GM19023 (cell line): ENCODE results near the gene PRSS8.

Experiments
- ATAC-seq: cut with Tn5 transposase; IDR thresholded peaks from one replicate; pipeline ENCODE4 v1.9.1; 2021; ENCODE audit warnings: mild to moderate bottlenecking, moderate library complexity; ENCODE audit not compliant: unreplicated experiment

The PRSS8 gene

DNA sequence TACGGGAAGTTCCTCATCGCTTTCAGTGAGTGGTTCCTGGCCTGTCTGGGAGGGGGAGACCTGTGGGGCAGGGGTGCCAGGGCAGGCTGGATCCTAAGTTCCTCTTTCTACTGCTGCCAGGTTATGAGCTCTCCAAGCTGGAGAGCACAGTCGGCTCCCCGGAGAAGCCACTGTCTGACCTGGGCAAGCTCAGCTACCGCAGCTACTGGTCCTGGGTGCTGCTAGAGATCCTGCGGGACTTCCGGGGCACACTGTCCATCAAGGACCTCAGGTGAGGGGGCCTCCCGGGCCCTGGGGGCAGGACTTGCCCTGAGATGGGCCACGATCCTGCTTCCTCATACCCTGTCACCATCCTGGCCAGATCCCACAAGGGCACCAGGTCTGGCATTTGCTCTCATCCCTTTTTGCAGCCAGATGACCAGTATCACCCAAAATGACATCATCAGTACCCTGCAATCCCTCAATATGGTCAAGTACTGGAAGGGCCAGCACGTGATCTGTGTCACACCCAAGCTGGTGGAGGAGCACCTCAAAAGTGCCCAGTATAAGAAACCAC is 5.1 kb downstream of the PRSS8 start:
- ATAC-seq = no peak

DNA sequence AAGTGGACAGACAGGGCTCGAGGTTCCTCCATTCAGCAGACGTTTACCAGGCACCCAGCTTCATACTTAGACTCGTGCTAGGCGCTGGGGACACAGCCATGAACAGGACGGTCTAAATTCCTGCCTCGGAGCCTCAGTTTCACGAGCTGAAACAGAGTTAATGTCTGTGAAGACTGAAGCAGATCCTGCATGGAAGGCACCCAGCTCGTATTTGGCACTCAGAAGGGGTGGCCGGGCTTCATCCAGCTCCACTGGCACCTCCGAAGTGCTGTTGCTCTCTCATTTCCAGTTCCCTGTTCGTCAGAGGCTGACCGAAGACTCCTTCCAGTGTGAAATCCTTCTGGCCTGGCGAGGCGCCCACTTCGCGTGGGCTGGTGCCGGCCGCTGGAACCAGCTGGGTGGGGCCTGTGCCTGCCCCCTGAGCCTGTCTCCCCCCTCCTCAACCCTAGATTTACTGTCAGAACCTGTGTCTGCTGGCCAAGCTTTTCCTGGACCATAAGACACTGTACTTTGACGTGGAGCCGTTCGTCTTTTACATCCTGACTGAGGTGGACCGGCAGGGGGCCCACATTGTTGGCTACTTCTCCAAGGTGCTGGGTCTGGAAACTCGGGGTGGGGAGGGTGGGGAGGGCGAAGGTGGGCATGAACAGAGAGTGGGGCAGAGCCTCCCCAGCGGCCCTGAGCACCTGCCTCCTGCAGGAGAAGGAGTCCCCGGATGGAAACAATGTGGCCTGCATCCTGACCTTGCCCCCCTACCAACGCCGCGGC is 5.8 kb downstream of the PRSS8 start:
- no peak for ATAC-seq

DNA sequence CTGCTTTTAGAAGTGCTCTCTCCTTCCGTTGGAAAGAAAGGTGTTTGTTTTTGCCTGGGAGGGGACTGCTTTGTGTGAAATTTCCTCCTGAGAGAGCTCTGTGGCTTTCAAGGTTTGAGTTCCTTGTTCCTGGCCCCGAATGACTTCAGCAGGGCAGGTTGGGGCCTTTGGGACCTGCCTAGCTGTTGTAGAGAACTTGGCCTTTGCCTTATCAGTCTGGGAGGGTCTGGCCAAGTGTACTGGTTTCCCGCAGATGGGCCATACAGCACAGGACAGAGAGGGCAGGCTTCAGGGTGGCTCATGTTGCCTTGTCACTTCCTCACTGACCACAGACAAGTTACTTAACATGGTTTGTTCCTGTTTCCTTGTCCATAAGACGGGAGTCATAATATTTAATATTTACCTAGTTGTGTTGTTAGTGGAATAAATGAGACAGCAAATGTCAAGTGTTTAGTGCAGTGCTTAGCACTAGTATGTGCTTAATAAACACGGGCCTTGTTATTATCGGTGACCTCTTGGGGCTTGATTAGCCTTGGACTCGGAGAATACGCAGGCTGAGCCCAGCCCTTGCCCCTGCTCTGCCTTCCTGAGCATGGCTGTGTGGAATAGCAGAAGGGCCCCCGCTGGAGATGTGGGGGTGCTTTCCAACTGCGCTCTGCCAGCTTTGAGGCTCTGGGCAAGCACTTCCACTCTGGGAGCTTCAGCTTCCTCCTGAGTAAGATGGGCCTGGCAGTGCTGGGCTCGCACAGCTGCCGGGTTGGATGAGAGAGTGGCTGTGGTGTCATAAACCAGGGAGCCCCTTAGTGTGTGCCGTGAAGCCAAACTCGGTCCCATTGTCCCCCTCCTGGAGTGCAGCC is 6.6 kb downstream of the PRSS8 start:
- no peak for ATAC-seq

DNA sequence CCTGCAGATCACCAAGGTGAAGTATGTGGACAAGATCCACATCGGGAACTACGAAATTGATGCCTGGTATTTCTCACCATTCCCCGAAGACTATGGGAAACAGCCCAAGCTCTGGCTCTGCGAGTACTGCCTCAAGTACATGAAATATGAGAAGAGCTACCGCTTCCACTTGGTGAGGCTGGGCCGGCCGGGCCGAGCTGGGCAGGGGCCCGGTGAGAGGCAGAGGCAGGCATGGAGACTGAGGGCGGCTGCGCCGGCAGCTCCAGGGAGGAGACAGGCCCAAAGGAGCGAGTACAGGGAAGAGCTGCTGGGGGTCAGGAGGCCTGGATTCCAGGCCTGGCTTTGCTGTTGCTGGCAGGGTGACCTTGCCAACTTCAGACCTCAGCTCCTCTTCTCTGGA is 8.3 kb downstream of the PRSS8 start:
- ATAC-seq = no peak

DNA sequence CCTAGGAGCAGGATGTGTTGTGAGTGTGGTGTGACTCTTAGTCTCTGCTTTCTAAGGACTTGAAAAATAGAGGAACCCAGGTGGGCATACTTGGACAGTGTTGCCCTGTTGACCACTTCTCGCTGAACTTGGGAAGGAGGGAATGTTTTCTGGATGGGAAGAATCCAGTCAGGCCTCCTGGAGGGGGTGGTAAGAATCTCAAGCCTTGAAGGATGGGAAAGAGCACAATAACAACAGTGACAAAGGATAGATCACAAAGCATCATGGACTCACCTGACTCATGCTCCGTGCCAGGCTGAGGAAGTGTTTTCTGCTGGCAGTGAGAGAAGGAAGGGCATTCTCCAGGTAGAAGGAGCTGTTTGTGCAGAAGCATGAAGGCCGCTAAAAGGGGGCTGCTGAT is 9.7 kb downstream of the PRSS8 start:
- ATAC-seq = no peak

DNA sequence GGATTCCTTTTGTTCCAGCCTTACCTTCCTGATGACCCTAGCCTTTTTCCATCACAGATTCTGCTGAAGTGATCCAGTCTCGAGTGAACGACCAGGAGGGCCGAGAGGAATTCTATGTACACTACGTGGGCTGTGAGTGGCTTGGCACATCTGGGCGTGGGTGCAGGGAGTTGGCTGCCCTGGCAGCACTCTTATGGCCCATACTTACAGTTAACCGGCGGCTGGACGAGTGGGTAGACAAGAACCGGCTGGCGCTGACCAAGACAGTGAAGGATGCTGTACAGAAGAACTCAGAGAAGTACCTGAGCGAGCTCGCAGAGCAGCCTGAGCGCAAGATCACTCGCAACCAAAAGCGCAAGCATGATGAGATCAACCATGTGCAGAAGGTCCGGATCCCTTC is 15.4 kb downstream of the PRSS8 start:
- ATAC-seq = no peak

DNA sequence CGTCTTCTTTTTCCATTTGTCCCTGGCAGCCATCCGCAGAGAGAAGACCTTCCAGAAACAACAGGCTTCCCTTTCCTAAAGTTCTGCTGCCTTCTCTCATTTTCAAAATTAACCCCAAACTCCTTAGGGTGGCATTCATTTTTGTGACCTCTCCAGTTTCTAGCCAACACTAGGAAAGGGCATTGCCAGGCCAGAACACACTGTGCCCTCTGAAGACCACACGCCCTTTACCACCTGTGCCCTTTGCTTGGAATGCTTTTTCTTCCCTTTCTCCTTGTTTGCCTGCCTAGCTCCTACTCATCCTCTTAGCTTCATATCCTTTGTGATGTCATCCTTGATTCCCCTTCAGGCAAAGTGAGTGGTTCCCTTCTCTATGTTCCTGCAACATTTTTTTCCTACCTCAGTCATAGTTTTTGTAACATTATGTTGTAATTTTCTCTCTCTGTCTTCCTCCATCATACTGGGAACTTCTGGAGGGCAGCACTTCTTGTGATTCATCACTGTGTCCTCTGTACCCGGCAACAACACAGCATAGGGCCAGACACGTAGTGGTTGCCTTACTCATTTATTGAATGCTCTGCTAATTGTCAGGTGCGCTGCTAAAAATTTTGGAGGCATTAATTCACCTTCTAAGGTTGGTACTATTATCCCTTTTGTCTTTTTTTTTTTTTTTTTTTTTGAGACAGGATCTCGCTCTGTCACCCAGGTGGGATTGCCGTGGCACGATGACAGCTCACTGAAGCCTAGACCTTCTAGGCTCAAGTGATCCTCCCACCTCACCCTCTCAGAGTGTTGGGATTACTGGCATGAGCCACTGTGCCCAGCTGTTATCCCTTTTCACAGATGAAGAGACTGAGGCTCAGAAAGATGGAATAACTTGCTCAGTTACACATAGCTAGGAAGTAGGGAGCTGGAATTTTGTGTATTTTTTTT is 17.0 kb downstream of the PRSS8 start:
- no peak for ATAC-seq

DNA sequence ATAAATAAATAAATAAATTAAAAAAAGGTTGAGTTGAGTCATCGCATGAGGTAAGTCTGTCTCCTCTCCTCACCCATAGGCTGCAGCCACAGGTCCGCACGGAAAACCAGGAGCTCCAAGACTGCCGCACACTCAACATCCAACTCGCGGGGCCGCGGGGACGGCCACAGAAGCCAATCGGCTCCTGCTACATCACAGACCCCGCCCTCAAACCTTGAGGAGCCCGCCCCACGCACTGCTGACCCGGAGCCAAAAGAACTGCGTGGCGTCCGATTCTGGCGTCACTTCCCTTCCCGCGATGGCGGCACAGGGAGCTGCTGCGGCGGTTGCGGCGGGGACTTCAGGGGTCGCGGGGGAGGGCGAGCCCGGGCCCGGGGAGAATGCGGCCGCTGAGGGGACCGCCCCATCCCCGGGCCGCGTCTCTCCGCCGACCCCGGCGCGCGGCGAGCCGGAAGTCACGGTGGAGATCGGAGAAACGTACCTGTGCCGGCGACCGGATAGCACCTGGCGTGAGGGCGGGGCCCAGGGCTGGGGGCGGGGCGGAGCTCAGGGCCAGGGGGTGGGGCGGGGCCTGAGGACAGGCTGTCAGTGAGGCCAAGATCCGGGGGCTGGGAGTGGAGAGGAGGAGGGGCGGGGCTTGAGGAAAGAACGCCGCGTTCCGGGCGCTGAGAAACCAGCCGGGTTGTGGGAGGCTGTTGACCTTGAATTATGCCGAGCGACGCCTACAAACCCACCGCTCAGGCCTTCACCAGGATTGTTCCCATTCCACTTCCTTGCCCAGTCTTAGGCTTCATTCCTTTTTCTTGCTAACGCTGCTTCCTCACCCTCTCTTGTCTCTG is 17.9 kb downstream of the PRSS8 start, which contains the start of gene KAT8:
KAT8 (plus strand) TSS at position 281 of the 839 bp plus-strand sequence; CDS start at position 299, 18 bp downstream.
- peak; percentile 86 for ATAC-seq

DNA sequence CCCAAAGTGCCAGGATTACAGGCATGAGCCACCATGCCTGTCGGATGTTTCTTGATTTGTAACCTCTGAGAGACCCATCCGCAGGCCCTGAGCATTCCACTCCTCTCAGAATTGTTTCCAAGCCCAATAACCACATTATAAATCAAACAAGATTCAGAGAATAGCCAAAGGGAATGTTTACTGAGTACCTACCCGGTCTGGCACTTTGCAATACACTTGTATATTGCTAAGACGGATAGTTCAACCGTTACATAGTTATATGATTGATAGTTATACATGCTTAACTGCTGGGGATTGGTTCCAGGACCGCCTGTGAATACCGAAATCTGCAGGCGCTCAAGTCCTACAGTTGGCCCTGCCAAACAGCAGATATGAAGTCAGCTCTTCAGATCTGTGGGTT is 21.1 kb downstream of the PRSS8 start:
- ATAC-seq = no peak

DNA sequence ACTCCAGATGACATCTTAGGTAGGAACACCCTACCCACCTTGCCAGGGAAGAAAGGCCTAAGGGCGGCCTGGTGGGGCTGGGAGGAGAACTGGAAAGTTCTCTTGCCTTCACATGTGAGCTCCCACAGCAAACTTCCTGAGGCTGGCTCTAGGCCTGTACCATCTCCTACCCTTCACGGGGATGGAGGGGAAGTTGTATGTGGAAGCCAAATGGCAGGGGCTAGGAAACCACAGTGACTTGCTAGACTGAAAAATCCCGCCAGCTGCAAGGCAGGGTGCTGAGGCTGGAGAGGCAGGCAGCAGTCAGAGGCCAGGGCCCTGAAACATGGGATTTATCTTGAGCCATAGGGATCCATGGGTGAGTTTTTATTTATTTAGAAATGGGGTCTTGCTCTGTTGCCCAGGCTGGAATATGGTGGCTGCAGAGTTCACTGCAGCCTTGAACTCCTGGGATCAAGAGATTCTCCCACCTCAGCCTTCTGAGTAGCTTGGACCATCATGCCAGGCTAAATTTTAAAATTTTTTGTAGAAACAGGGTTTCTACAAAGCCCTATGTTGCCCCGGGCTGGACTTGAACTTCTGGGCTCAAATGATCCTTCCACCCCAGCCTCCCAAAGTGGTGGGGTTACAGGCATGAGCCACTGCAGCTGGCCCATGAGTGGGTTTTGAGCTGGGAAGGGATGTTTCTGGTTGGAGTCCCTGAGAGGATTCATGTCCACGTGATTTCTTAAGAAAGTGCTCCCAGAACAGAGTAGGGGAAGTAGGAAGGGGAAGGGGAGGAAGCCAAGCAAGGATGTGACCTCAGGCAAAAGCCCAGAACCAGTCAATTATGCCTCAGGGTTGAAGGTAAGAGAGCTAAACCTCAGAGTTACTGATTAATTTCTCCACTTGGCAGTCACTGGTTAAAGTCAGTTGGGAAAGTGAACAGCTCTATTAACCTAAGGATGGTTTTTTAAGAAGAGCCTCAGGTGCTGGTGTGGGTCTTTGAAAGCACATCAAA is 22.1 kb downstream of the PRSS8 start:
- no peak for ATAC-seq

DNA sequence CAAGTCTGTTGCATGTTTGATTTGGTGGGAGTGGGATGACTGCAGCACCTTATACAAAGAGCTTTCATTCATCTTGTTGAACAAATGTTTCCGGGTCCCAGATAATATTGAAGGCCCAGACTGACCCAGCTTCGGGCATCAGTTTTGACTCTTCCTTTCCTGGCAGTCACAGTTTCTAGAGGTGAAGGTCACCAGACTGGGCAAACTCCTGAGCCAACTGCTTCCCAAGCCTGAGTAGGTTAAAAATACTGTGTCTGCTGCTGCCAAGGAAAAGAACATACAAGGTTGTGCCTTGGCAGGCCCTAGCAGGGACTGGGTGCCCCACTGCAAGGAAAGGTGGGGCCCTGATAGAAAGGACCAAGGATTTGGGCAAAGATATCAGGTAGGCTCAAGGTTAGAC is 22.8 kb downstream of the PRSS8 start:
- ATAC-seq = no peak

DNA sequence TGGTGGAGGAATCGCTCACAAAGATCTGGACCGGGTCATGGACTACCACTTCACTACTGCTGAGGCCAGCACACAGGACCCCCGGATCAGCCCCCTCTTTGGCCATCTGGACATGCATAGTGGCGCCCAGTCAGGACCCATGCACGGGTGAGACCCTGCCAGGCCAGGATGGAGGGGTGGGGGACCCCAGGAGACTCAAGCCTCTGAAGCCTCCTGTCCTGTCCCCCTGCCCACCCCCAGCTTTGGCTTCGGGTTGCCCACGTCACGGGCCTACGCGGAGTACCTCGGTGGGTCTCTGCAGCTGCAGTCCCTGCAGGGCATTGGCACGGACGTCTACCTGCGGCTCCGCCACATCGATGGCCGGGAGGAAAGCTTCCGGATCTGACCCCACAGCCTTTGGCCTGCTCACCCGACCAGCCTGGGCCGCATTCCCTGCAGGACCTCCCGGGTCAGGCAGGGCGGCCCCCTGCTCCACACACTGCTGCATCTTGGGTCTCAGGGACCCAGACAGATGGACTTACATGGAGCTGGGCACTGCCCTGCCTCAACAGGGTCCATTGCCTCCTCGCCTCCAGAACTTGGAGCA is 23.6 kb downstream of the PRSS8 start:
- no peak for ATAC-seq

DNA sequence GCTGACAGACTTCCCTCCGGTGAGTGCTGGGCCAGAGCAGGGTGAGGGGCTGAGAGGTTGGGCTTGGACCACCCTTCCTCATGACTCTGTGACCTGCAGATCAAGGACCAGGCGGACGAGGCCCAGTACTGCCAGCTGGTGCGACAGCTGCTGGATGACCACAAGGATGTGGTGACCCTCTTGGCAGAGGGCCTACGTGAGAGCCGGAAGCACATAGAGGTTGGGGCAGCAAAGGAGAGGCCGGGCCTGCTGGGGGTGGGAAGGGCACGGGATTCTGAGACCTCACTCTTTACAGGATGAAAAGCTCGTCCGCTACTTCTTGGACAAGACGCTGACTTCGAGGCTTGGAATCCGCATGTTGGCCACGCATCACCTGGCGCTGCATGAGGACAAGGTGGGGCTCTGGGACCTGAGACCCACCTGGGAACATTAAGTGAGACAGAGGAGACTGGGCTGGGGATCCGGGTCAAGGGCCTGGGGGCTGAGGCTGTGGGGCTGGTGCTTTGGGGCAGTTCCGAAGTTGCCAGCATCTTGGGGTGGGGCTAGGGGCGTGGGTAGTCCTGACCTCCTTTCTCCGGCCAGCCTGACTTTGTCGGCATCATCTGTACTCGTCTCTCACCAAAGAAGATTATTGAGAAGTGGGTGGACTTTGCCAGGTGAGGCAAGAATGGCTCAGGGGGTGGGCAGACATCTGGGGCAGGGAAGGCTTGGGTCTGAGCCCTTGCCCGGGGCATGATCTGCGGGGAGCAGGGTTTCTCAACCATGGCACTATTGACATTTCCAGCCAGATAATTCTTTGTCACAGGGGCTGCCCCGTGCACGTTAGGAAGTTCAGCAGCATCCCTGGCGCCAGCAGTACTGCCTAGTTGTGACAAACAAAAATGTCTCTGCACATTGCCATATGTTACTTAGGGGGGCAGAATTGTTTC is 25.2 kb downstream of the PRSS8 start:
- ATAC-seq = no peak

DNA sequence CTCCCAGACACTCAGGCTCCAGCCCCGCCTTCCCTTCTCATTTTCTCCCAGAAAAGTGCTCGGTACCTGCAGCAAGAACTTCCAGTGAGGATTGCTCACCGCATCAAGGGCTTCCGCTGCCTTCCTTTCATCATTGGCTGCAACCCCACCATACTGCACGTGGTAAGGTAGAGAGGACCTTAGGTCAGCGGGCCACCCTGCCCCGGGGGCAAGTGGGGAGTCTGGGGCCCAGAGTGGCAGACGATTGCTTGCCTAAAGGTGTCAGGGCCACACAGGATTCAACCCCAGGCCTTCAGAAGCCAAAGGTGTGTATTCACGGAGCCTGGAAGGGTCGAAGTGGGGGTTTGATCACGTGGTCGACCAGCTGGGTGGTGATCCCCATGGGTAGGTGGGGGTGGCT is 25.9 kb downstream of the PRSS8 start:
- no peak for ATAC-seq

DNA sequence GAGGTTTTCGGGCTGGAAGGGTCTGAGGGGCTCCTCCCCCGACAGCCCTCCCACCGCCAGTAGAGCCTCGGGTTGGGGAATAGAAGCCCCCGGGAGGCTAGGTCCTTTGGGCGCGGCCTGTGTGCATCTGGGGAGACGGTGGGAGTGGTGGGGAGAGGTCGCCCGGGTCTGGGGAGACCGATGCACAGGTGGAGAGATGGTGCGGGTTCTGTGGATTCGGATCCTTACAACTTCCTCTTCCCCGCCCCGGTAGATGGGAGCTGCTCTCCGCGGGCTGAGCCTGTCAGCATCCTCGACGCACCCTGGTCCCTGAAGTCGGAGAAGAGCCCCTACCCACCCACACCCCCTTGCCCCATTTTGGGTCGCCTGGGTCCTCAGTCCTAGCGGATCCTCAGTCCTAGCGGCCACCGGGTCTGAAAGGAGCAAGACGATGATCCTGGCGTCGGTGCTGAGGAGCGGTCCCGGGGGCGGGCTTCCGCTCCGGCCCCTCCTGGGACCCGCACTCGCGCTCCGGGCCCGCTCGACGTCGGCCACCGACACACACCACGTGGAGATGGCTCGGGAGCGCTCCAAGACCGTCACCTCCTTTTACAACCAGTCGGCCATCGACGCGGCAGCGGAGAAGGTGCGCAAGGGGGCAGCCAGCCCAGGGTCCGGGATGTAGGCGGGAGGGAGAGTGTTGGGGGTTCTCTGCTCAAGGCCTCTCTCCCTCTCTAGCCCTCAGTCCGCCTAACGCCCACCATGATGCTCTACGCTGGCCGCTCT is 26.6 kb downstream of the PRSS8 start:
- ATAC-seq = no peak

DNA sequence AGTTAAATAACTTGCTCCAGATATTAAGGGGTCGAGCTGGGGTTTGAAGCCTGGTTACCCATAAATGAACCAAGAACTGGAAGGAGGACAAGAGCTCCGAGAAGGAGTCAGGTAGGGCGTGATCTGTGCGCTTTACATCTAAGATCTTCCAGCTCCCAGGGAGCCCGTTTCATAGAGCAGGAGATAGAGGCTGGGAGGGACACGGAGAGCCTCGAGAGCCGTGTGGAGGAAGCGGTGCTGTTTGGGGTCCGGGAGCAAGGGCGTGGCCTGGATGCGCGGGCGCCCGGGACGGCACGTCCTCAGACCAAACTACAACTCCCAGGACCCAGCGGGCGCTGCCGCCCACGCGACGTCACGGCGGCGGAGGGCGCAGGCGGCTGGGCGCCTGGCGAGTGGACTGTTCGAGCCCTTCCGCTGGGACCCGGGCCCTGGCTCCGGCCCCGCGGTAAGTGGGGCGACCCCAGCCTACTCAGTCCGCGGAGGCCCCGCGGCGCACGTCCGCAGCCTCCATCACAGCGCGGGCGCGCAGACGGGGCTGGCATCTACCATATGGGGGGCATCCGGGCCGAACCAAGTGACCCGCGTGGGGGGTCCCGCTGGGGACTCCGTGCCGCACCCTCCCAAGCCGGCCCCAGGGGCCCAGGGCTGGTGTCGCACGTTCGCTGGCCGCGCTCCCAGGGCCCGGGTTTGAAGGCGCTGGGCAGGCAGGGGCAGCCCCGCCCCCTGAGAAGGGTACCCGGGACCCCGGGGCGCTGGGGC is 27.3 kb downstream of the PRSS8 start, which contains the start of gene BCKDK:
BCKDK (plus strand) TSS at position 352 of the 759 bp plus-strand sequence. CDS start 838 bp downstream, outside the sequence.
- peak; percentile 83 for ATAC-seq
